Measurements from ENCODE around the gene RPS21. TPM values are rescaled to one million over a fixed set of nuclear protein-coding genes. Genes with fewer than 3 reads are reported as not detected.
A peak's percentile ranks its signal among the peaks of the same experiment; 100 is the strongest.

Gene RPS21
- total and polyA plus RNA-seq, 9 of the 15 experiments (the other 6 are each of a cell fraction or from before 2014, with no cell fraction given) = 1,380 to 5,647 (median 3,091) TPM

DNA sequence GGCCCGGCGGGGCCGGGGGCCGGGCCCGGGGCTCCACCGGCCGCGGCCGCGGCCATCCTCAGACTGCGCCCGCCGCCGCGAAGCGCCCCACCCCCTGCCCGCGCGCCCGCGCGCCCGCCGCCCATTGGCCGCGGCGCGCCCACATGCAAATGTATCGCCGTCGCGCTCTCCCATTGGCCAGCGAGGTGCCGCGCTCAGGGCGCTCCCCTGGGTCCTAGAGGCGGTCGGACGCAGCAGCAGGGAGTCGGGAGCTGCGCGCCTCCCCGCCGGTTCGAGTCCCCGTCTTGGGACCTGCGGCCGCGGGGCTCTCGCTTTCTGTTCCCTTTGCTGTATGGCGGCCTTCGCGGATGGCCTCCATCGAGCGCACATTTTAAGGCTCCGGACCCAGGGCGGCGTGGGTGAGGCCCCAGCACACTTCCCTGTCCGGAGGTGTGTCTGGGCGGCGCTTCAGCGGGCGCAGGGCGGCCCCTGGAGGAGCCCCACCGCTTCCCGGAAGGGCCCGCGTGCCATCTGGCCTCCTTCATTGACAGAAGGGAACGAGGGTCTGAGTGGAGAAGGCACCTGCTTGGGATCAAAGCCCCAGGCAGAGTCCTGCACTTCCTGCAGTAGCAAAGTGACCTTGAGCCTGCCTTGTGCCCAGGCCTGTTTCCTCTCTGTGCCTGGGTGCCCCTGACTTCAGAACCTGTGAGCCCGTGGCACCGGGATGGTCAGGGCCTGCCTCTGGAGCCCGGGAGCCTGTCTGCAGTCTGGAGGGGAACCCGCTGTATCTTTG is 20.5 kb downstream of the RPS21 start, which contains the start of gene CABLES2 (continued):
- TF ChIP-seq ZBTB34 (CRISPR knock-in tag; IDR thresholded peaks at IDR 0.05) = no peak
- TF ChIP-seq POLR2B (IDR thresholded peaks at IDR 0.05; ENCODE audit: low read depth, partially characterized antibody) = no peak
- TF ChIP-seq E2F6 (IDR thresholded peaks at IDR 0.05; ENCODE audit: borderline replicate concordance in 1 of 2, extremely low read depth in 1 of 2, insufficient read depth in 1 of 2, insufficient read length in 1 of 2, low read depth in 1 of 2, low read length in 1 of 2, poor library complexity in 1 of 2, severe bottlenecking in 1 of 2) = peak; percentile 65 to 88
- peak; percentile 58; the same call in 1 of the 2 replicates for TF ChIP-seq SMARCA4 (IDR thresholded peaks at IDR 0.05)
- no peak for TF ChIP-seq TEAD2 (tag; IDR thresholded peaks at IDR 0.05)
- no peak for TF ChIP-seq SAP30 (IDR thresholded peaks at IDR 0.05; ENCODE audit: borderline replicate concordance, insufficient read depth, low read depth, low read length, poor library complexity, severe bottlenecking)
- TF ChIP-seq, protein P1, sequence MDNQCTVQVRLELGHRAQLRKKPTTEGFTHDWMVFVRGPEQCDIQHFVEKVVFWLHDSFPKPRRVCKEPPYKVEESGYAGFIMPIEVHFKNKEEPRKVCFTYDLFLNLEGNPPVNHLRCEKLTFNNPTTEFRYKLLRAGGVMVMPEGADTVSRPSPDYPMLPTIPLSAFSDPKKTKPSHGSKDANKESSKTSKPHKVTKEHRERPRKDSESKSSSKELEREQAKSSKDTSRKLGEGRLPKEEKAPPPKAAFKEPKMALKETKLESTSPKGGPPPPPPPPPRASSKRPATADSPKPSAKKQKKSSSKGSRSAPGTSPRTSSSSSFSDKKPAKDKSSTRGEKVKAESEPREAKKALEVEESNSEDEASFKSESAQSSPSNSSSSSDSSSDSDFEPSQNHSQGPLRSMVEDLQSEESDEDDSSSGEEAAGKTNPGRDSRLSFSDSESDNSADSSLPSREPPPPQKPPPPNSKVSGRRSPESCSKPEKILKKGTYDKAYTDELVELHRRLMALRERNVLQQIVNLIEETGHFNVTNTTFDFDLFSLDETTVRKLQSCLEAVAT (IDR thresholded peaks at IDR 0.05) = peak in 1 of 2 experiments; percentile 92; a peak in 2 of 4 replicates
- TF ChIP-seq ARID3B (CRISPR knock-in tag; IDR thresholded peaks at IDR 0.05; ENCODE audit: borderline replicate concordance) = no peak
- TF ChIP-seq RAD51 (IDR thresholded peaks at IDR 0.05; ENCODE audit: borderline replicate concordance, low read depth) = no peak
- no peak for TF ChIP-seq ZNF282 (CRISPR knock-in tag; IDR thresholded peaks at IDR 0.05)
- TF ChIP-seq COPS2 (conservative IDR thresholded peaks at IDR 0.05) = no peak
- TF ChIP-seq HMG20A (CRISPR knock-in tag; conservative IDR thresholded peaks at IDR 0.05) = no peak
- TF ChIP-seq MAFF (IDR thresholded peaks at IDR 0.05; ENCODE audit: low read length) = no peak
- no peak for TF ChIP-seq ZNF274 (IDR thresholded peaks at IDR 0.05; ENCODE audit: borderline replicate concordance, low read depth, low read length)
- 0 out of 2 replicates have a peak, but pooled peaks have one; percentile 35 for TF ChIP-seq KLF13 (tag; IDR thresholded peaks at IDR 0.05; ENCODE audit: borderline replicate concordance, low read depth)
- TF ChIP-seq TBP (optimal IDR thresholded peaks at IDR 0.05; ENCODE audit: low read depth, low read length) = peak; percentile 60
- TF ChIP-seq LARP7 (IDR thresholded peaks at IDR 0.05) = no peak
- TF ChIP-seq GTF2A2 (tag; IDR thresholded peaks at IDR 0.05) = no peak
- no peak for TF ChIP-seq ZNF140 (CRISPR knock-in tag; IDR thresholded peaks at IDR 0.05)
- no peak for TF ChIP-seq KAT2B (IDR thresholded peaks at IDR 0.05; ENCODE audit: low read depth, low read length)
- TF ChIP-seq U2AF2 (optimal IDR thresholded peaks at IDR 0.05; ENCODE audit: low read depth, low read length) = no peak
